ENCODE measurements around the gene KCP.

Gene KCP

DNA sequence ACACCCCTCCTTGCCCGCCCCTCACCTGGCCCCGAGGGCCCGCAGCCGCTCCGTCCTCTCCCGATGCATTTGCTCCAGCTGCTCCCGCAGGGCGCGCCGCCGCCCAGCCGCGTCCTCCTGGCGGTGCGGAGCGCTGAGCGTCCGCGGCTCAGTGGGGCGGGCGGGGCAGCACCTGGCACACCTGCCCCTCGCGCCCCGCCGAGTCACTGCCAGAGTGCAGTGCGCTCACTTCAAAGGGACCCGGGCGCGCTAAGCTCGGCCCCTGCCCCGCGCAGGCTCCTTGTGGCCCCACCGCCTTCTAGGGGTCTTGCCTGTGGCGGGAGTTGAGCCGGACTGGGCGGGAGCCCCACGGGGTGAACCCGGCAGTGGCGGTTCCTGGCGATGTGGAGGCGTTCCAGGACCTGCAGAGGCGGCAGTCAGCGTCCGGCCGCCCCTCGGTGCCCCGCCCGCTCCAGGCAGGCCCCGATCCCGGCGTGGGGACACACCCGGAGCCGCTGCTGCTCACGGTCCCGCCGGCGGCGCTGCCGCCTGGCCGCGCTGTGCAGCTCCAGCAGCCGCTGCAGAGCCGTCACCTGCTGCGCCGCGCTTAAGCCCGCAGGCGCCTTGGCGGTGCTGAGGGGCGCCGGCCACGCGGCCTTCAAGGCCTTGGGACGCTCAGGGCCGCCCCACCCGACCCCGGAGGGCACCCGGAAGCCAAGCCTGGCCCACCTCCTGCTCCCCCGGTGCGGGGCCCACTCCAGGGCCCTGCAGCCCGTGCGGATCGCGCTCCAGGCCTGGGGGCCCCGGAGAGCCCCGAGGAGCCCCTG is 41.2 kb downstream of the KCP start:
- Histone ChIP-seq H3K79me1 (replicated peaks; ENCODE audit: low read length, poor library complexity, severe bottlenecking) (peaks cover 14% of the 10 kb centered on the region), H3K4me1 (ENCODE audit: control insufficient read depth, insufficient read depth, low read depth, low read length) (peaks cover 24% of the 10 kb centered on the region), H4K8ac (ENCODE audit: low read length) (no peak overlapping the region), H2BK15ac (ENCODE audit: low read depth, poor library complexity, severe bottlenecking) (peak overlapping the region; percentile 12), H3K9me3 (ENCODE audit: control insufficient read depth, low read length) (no peaks in the 10 kb centered on the region), H3K4me2 (ENCODE audit: low read length, poor library complexity, severe bottlenecking) (peak overlapping the region; percentile 99), H3K4me3 (ENCODE audit: insufficient read depth in 1 of 2, low read depth in 1 of 2, low read length in 2 of 2) (peak overlapping the region; percentile 51 to 68), H2BK12ac (ENCODE audit: low read length in 2 of 2) (no peak overlapping the region), H3K4ac (ENCODE audit: low read depth in 1 of 2, low read length in 2 of 2) (no peak overlapping the region), H3K27ac (ENCODE audit: low read length, poor library complexity, severe bottlenecking) (no peak overlapping the region), H3K14ac (ENCODE audit: low read length in 2 of 2) (no peak overlapping the region), H2AK5ac (ENCODE audit: low read length, severe bottlenecking) (no peak overlapping the region), H3K23ac (ENCODE audit: low read length in 2 of 2) (peak overlapping the region in 1 of 2 experiments; percentile 10), H2BK5ac (ENCODE audit: low read depth, low read length, poor library complexity, severe bottlenecking) (no peak overlapping the region), H3K27me3 (ENCODE audit: control insufficient read depth in 1 of 2, insufficient read depth in 1 of 2, low read length in 2 of 2) (peaks cover 26 to 38% of the 10 kb centered on the region in 2 experiments), H2AFZ (ENCODE audit: low read depth, low read length) (peak overlapping the region; percentile 33), H4K91ac (ENCODE audit: low read length) (no peak overlapping the region), H3K9ac (ENCODE audit: low read length) (peak overlapping the region; percentile 58), H2BK120ac (ENCODE audit: low read depth, low read length) (no peak overlapping the region), H3K36me3 (ENCODE audit: control insufficient read depth in 1 of 2, insufficient read depth in 2 of 2, low read depth in 1 of 2, low read length in 2 of 2) (peaks cover 22 to 26% of the 10 kb centered on the region in 2 experiments), H3K18ac (ENCODE audit: low read depth in 1 of 2, low read length in 2 of 2) (no peak overlapping the region)
- WGBS, result 2% methylated on average over 74 of the region's 86 CpGs
- peak; percentile 38 for DNase-seq

DNA sequence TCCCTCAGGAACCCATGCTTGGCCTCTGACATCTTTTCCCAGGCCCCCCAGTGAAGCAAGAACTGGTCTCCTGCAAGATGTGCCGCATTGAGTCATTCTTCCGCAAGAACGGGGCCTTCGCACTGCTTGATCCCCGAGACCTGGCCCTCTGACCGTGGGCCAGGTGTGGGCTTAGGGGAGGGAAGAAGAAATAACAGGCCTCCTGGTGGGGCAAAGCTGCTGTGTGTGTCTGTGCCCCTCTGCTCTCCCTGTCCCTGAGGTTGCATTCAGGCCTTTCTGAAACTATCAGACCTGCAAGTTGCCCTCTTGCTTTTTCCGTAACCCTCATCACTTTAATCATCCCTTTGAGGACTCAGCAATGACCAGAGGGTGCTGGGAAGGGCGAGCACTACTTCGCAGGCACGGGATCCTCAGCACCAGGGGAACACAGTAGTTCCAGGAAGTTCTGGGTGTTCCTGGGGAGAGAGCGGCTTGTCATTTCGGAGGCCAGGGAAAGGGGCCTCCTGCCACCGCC is 41.8 kb downstream of the KCP start:
- 60% methylated on average over 11 of the region's 13 CpGs for WGBS
- no peak overlapping the region for H2BK12ac ChIP-seq (ENCODE audit: low read length in 2 of 2)
- no peak overlapping the region for H2AK5ac ChIP-seq (ENCODE audit: low read length, severe bottlenecking)

DNA sequence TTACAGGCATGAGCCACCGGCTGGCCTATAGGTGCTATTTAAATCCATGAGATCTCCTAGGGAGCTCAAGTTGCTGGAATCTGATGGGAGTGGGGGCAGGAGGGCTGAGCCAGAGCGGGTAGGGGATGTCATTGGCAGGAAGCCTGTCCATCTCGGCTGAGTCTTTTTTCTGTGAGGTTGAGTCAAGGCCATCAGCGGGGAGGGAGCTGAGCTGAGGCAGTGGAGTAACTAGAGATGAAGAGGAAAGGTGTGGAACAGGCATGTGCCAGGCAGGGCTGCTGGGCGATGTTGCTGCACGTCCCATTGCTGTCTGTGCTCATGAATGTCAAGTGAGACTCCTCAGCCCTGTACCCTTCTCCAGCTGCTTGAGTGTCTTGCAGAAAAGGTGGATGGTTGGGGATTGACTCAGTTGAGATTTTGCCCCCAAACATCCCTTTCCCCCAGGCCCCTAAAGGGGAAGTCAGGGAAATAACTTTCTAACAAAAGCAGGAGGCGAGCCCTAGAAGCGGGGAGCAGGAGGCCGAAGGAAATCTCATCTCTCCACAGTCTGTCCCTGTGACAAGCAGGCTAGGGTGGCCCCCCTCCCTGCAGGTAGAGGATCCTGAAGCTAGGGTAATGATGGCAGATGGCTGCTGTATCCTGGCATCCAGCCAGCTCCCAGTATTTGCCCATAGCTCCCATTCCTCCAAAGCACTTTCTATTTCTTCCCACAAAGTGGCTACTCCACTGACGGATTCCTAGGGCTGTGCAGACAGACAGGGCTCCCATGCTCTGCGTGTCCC is 42.5 kb downstream of the KCP start:
- Histone ChIP-seq H3K9me3 (ENCODE audit: control insufficient read depth, low read length) (no peaks in the 10 kb centered on the region), H2BK12ac (ENCODE audit: low read length in 2 of 2) (no peak overlapping the region), H3K27me3 (ENCODE audit: control insufficient read depth in 1 of 2, insufficient read depth in 1 of 2, low read length in 2 of 2) (peaks cover 23 to 29% of the 10 kb centered on the region in 2 experiments), H3K79me1 (replicated peaks; ENCODE audit: low read length, poor library complexity, severe bottlenecking) (peaks cover 15% of the 10 kb centered on the region), H3K23ac (ENCODE audit: low read length in 2 of 2) (no peak overlapping the region), H4K91ac (ENCODE audit: low read length) (no peak overlapping the region), H2BK15ac (ENCODE audit: low read depth, poor library complexity, severe bottlenecking) (no peak overlapping the region), H3K9ac (ENCODE audit: low read length) (no peak overlapping the region), H2AK5ac (ENCODE audit: low read length, severe bottlenecking) (no peak overlapping the region), H3K14ac (ENCODE audit: low read length in 2 of 2) (no peak overlapping the region), H3K18ac (ENCODE audit: low read depth in 1 of 2, low read length in 2 of 2) (no peak overlapping the region), H4K8ac (ENCODE audit: low read length) (no peak overlapping the region), H2AFZ (ENCODE audit: low read depth, low read length) (no peak overlapping the region), H3K4me3 (ENCODE audit: insufficient read depth in 1 of 2, low read depth in 1 of 2, low read length in 2 of 2) (no peak overlapping the region), H3K4me2 (ENCODE audit: low read length, poor library complexity, severe bottlenecking) (no peak overlapping the region), H2BK5ac (ENCODE audit: low read depth, low read length, poor library complexity, severe bottlenecking) (no peak overlapping the region), H3K4ac (ENCODE audit: low read depth in 1 of 2, low read length in 2 of 2) (no peak overlapping the region), H3K36me3 (ENCODE audit: control insufficient read depth in 1 of 2, insufficient read depth in 2 of 2, low read depth in 1 of 2, low read length in 2 of 2) (peaks cover 22 to 26% of the 10 kb centered on the region in 2 experiments), H3K27ac (ENCODE audit: low read length, poor library complexity, severe bottlenecking) (no peak overlapping the region), H2BK120ac (ENCODE audit: low read depth, low read length) (no peak overlapping the region), H3K4me1 (ENCODE audit: control insufficient read depth, insufficient read depth, low read depth, low read length) (peaks cover 27% of the 10 kb centered on the region)
- peak; percentile 23 for DNase-seq
- WGBS, result 70% methylated on average over 10 of the region's 11 CpGs

More for the DNA sequence above, 41.8 kb downstream of the KCP start:
- Histone ChIP-seq H3K4me3 (ENCODE audit: insufficient read depth in 1 of 2, low read depth in 1 of 2, low read length in 2 of 2) (peak overlapping the region in 1 of 2 experiments; percentile 68), H3K18ac (ENCODE audit: low read depth in 1 of 2, low read length in 2 of 2) (no peak overlapping the region), H3K4ac (ENCODE audit: low read depth in 1 of 2, low read length in 2 of 2) (no peak overlapping the region), H3K36me3 (ENCODE audit: control insufficient read depth in 1 of 2, insufficient read depth in 2 of 2, low read depth in 1 of 2, low read length in 2 of 2) (peaks cover 22 to 26% of the 10 kb centered on the region in 2 experiments), H2BK15ac (ENCODE audit: low read depth, poor library complexity, severe bottlenecking) (no peak overlapping the region), H2AFZ (ENCODE audit: low read depth, low read length) (no peak overlapping the region), H3K27me3 (ENCODE audit: control insufficient read depth in 1 of 2, insufficient read depth in 1 of 2, low read length in 2 of 2) (peaks cover 26 to 35% of the 10 kb centered on the region in 2 experiments), H3K23ac (ENCODE audit: low read length in 2 of 2) (no peak overlapping the region), H4K8ac (ENCODE audit: low read length) (no peak overlapping the region), H2BK120ac (ENCODE audit: low read depth, low read length) (no peak overlapping the region), H3K9ac (ENCODE audit: low read length) (peak overlapping the region; percentile 58), H3K9me3 (ENCODE audit: control insufficient read depth, low read length) (no peaks in the 10 kb centered on the region), H3K14ac (ENCODE audit: low read length in 2 of 2) (no peak overlapping the region), H3K79me1 (replicated peaks; ENCODE audit: low read length, poor library complexity, severe bottlenecking) (peaks cover 15% of the 10 kb centered on the region), H4K91ac (ENCODE audit: low read length) (no peak overlapping the region), H3K4me1 (ENCODE audit: control insufficient read depth, insufficient read depth, low read depth, low read length) (peaks cover 25% of the 10 kb centered on the region), H2BK5ac (ENCODE audit: low read depth, low read length, poor library complexity, severe bottlenecking) (no peak overlapping the region), H3K4me2 (ENCODE audit: low read length, poor library complexity, severe bottlenecking) (peak overlapping the region; percentile 99), H3K27ac (ENCODE audit: low read length, poor library complexity, severe bottlenecking) (no peak overlapping the region)
- DNase-seq, result no peak

DNA sequence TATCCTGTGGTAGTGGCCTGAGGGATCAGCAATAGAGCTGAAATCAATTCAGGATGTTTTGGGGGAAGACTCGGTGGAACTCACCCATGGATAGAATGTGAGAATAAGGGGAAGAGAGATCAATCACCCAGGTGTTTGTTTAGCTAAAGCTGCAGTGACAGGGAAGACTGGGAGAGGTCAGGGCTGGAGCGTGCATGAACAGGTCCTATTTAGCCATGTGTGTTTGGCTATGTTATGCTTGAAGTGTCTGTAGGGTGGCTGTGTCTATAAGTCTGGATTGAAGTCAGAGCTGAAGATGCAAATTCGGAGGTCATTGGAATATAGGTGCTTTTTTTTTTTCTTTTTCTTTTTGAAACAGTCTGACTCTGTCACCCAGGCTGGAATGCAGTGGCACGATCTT is 43.3 kb downstream of the KCP start:
- Histone ChIP-seq H3K27ac (ENCODE audit: low read length, poor library complexity, severe bottlenecking) (no peak overlapping the region), H3K9me3 (ENCODE audit: control insufficient read depth, low read length) (no peaks in the 10 kb centered on the region), H2AFZ (ENCODE audit: low read depth, low read length) (no peak overlapping the region), H2AK5ac (ENCODE audit: low read length, severe bottlenecking) (no peak overlapping the region), H4K8ac (ENCODE audit: low read length) (no peak overlapping the region), H3K14ac (ENCODE audit: low read length in 2 of 2) (no peak overlapping the region), H4K91ac (ENCODE audit: low read length) (no peak overlapping the region), H3K4me3 (ENCODE audit: insufficient read depth in 1 of 2, low read depth in 1 of 2, low read length in 2 of 2) (no peak overlapping the region), H3K9ac (ENCODE audit: low read length) (no peak overlapping the region), H3K4me1 (ENCODE audit: control insufficient read depth, insufficient read depth, low read depth, low read length) (peaks cover 27% of the 10 kb centered on the region), H2BK15ac (ENCODE audit: low read depth, poor library complexity, severe bottlenecking) (no peak overlapping the region), H3K79me1 (replicated peaks; ENCODE audit: low read length, poor library complexity, severe bottlenecking) (peaks cover 15% of the 10 kb centered on the region), H3K23ac (ENCODE audit: low read length in 2 of 2) (no peak overlapping the region), H3K36me3 (ENCODE audit: control insufficient read depth in 1 of 2, insufficient read depth in 2 of 2, low read depth in 1 of 2, low read length in 2 of 2) (peaks cover 22 to 26% of the 10 kb centered on the region in 2 experiments), H3K27me3 (ENCODE audit: control insufficient read depth in 1 of 2, insufficient read depth in 1 of 2, low read length in 2 of 2) (peaks cover 15 to 22% of the 10 kb centered on the region in 2 experiments), H2BK5ac (ENCODE audit: low read depth, low read length, poor library complexity, severe bottlenecking) (no peak overlapping the region), H2BK120ac (ENCODE audit: low read depth, low read length) (no peak overlapping the region), H2BK12ac (ENCODE audit: low read length in 2 of 2) (no peak overlapping the region), H3K4me2 (ENCODE audit: low read length, poor library complexity, severe bottlenecking) (no peak overlapping the region), H3K18ac (ENCODE audit: low read depth in 1 of 2, low read length in 2 of 2) (no peak overlapping the region), H3K4ac (ENCODE audit: low read depth in 1 of 2, low read length in 2 of 2) (no peak overlapping the region)
- DNase-seq, result no peak
- 98% methylated on average over 4 of the region's 4 CpGs for WGBS
